ENCODE data around the gene NCOA1. TPM values are rescaled to one million over a fixed set of nuclear protein-coding genes. Genes with fewer than 3 reads are reported as not detected.

Gene NCOA1
- polyA plus RNA-seq, 1 donor, result 63.0 TPM

GRCh38 chr2:24711865-24712264 lies 220.8 kb downstream of the NCOA1 start:
- no peak for DNase-seq
- Histone ChIP-seq H3K9me3 (ENCODE audit: control insufficient read depth, low read depth, low read length) (peaks cover 3% of the 10 kb centered on the region), H3K27me3 (ENCODE audit: control insufficient read depth, insufficient read depth, low read length) (no peaks in the 10 kb centered on the region), H3K27ac (ENCODE audit: low read length) (no peak overlapping the region), H3K4me3 (ENCODE audit: low read length) (no peak overlapping the region), H3K36me3 (ENCODE audit: control insufficient read depth, insufficient read depth, low read length) (peaks cover 34% of the 10 kb centered on the region), H3K4me1 (ENCODE audit: control insufficient read depth, insufficient read depth, low read length) (no peaks in the 10 kb centered on the region)
- 83% methylated on average over 1 of the region's 2 CpGs for WGBS (ENCODE audit: insufficient coverage, low lambda C conversion rate)

- Histone ChIP-seq H3K4me1 (ENCODE audit: control insufficient read depth, insufficient read depth, low read length) (no peaks in the 10 kb centered on the region), H3K36me3 (ENCODE audit: control insufficient read depth, insufficient read depth, low read length) (peaks cover 30% of the 10 kb centered on the region), H3K4me3 (ENCODE audit: low read length) (no peak overlapping the region), H3K27ac (ENCODE audit: low read length) (no peak overlapping the region), H3K9me3 (ENCODE audit: control insufficient read depth, low read depth, low read length) (peaks cover 3% of the 10 kb centered on the region), H3K27me3 (ENCODE audit: control insufficient read depth, insufficient read depth, low read length) (no peaks in the 10 kb centered on the region)
- no peak for DNase-seq
- no CpG with 5 or more reads among the region's 1 CpG for WGBS (ENCODE audit: insufficient coverage, low lambda C conversion rate)
These were observed 221.2 kb downstream of the NCOA1 start for GRCh38 chr2:24712296-24712695.

GRCh38 chr2:24717263-24717951 lies 226.4 kb downstream of the NCOA1 start:
- Histone ChIP-seq H3K4me3 (ENCODE audit: low read length) (no peak overlapping the region), H3K36me3 (ENCODE audit: control insufficient read depth, insufficient read depth, low read length) (peaks cover 27% of the 10 kb centered on the region), H3K9me3 (ENCODE audit: control insufficient read depth, low read depth, low read length) (peaks cover 3% of the 10 kb centered on the region), H3K27ac (ENCODE audit: low read length) (no peak overlapping the region), H3K27me3 (ENCODE audit: control insufficient read depth, insufficient read depth, low read length) (no peaks in the 10 kb centered on the region), H3K4me1 (ENCODE audit: control insufficient read depth, insufficient read depth, low read length) (no peaks in the 10 kb centered on the region)
- no peak for DNase-seq
- 100% methylated on average over 1 of the region's 2 CpGs for WGBS (ENCODE audit: insufficient coverage, low lambda C conversion rate)

GRCh38 chr2:24720310-24720709 lies 229.3 kb downstream of the NCOA1 start:
- Histone ChIP-seq H3K27ac (ENCODE audit: low read length) (no peak overlapping the region), H3K27me3 (ENCODE audit: control insufficient read depth, insufficient read depth, low read length) (no peaks in the 10 kb centered on the region), H3K9me3 (ENCODE audit: control insufficient read depth, low read depth, low read length) (peaks cover 3% of the 10 kb centered on the region), H3K36me3 (ENCODE audit: control insufficient read depth, insufficient read depth, low read length) (peaks cover 18% of the 10 kb centered on the region), H3K4me1 (ENCODE audit: control insufficient read depth, insufficient read depth, low read length) (no peaks in the 10 kb centered on the region), H3K4me3 (ENCODE audit: low read length) (no peak overlapping the region)
- WGBS (ENCODE audit: insufficient coverage, low lambda C conversion rate), result 64% methylated on average over 3 of the region's 3 CpGs
- peak in 1 of 2 donors; percentile 1 for DNase-seq

- Histone ChIP-seq H3K4me3 (ENCODE audit: low read length) (no peak overlapping the region), H3K36me3 (ENCODE audit: control insufficient read depth, insufficient read depth, low read length) (peaks cover 17% of the 10 kb centered on the region), H3K27ac (ENCODE audit: low read length) (no peak overlapping the region), H3K27me3 (ENCODE audit: control insufficient read depth, insufficient read depth, low read length) (no peaks in the 10 kb centered on the region), H3K9me3 (ENCODE audit: control insufficient read depth, low read depth, low read length) (no peaks in the 10 kb centered on the region), H3K4me1 (ENCODE audit: control insufficient read depth, insufficient read depth, low read length) (no peaks in the 10 kb centered on the region)
- DNase-seq, result peak; percentile 22 to 42
These were observed 230.4 kb downstream of the NCOA1 start for GRCh38 chr2:24721470-24721869.

GRCh38 chr2:24722141-24722790 lies 231.2 kb downstream of the NCOA1 start:
- Histone ChIP-seq H3K27me3 (ENCODE audit: control insufficient read depth, insufficient read depth, low read length) (no peaks in the 10 kb centered on the region), H3K4me3 (ENCODE audit: low read length) (no peak overlapping the region), H3K9me3 (ENCODE audit: control insufficient read depth, low read depth, low read length) (no peaks in the 10 kb centered on the region), H3K36me3 (ENCODE audit: control insufficient read depth, insufficient read depth, low read length) (peaks cover 18% of the 10 kb centered on the region), H3K4me1 (ENCODE audit: control insufficient read depth, insufficient read depth, low read length) (no peaks in the 10 kb centered on the region), H3K27ac (ENCODE audit: low read length) (no peak overlapping the region)
- WGBS (ENCODE audit: insufficient coverage, low lambda C conversion rate), result 100% methylated on average over 3 of the region's 3 CpGs
- DNase-seq, result no peak

GRCh38 chr2:24723191-24723590 lies 232.1 kb downstream of the NCOA1 start:
- DNase-seq, result no peak
- no peak overlapping the region for H3K27ac ChIP-seq (ENCODE audit: low read length)
- no peaks in the 10 kb centered on the region for H3K4me1 ChIP-seq (ENCODE audit: control insufficient read depth, insufficient read depth, low read length)
- no peaks in the 10 kb centered on the region for H3K27me3 ChIP-seq (ENCODE audit: control insufficient read depth, insufficient read depth, low read length)
- peaks cover 16% of the 10 kb centered on the region for H3K36me3 ChIP-seq (ENCODE audit: control insufficient read depth, insufficient read depth, low read length)
- 71% methylated on average over 1 of the region's 1 CpG for WGBS (ENCODE audit: insufficient coverage, low lambda C conversion rate)
- H3K9me3 ChIP-seq (ENCODE audit: control insufficient read depth, low read depth, low read length), result no peaks in the 10 kb centered on the region
- H3K4me3 ChIP-seq (ENCODE audit: low read length), result no peak overlapping the region

- no peaks in the 10 kb centered on the region for H3K4me1 ChIP-seq (ENCODE audit: control insufficient read depth, insufficient read depth, low read length)
- no peak overlapping the region for H3K4me3 ChIP-seq (ENCODE audit: low read length)
- no peak overlapping the region for H3K27ac ChIP-seq (ENCODE audit: low read length)
- DNase-seq, result no peak
- H3K36me3 ChIP-seq (ENCODE audit: control insufficient read depth, insufficient read depth, low read length), result peaks cover 19% of the 10 kb centered on the region
- H3K9me3 ChIP-seq (ENCODE audit: control insufficient read depth, low read depth, low read length), result no peaks in the 10 kb centered on the region
- no peaks in the 10 kb centered on the region for H3K27me3 ChIP-seq (ENCODE audit: control insufficient read depth, insufficient read depth, low read length)
These were observed 232.6 kb downstream of the NCOA1 start for GRCh38 chr2:24723665-24724064.

- peaks cover 21% of the 10 kb centered on the region for H3K36me3 ChIP-seq (ENCODE audit: control insufficient read depth, insufficient read depth, low read length)
- no peaks in the 10 kb centered on the region for H3K27me3 ChIP-seq (ENCODE audit: control insufficient read depth, insufficient read depth, low read length)
- no peak for DNase-seq
- H3K4me3 ChIP-seq (ENCODE audit: low read length), result no peak overlapping the region
- no peak overlapping the region for H3K27ac ChIP-seq (ENCODE audit: low read length)
- no peaks in the 10 kb centered on the region for H3K9me3 ChIP-seq (ENCODE audit: control insufficient read depth, low read depth, low read length)
- no peaks in the 10 kb centered on the region for H3K4me1 ChIP-seq (ENCODE audit: control insufficient read depth, insufficient read depth, low read length)
- no CpG with 5 or more reads among the region's 4 CpGs for WGBS (ENCODE audit: insufficient coverage, low lambda C conversion rate)
These were observed 233.2 kb downstream of the NCOA1 start for GRCh38 chr2:24724111-24724775.

- H3K36me3 ChIP-seq (ENCODE audit: control insufficient read depth, insufficient read depth, low read length), result peaks cover 30% of the 10 kb centered on the region
- no peak overlapping the region for H3K27ac ChIP-seq (ENCODE audit: low read length)
- WGBS (ENCODE audit: insufficient coverage, low lambda C conversion rate), result 97% methylated on average over 3 of the region's 3 CpGs
- no peaks in the 10 kb centered on the region for H3K9me3 ChIP-seq (ENCODE audit: control insufficient read depth, low read depth, low read length)
- H3K27me3 ChIP-seq (ENCODE audit: control insufficient read depth, insufficient read depth, low read length), result no peaks in the 10 kb centered on the region
- no peak for DNase-seq
- H3K4me1 ChIP-seq (ENCODE audit: control insufficient read depth, insufficient read depth, low read length), result no peaks in the 10 kb centered on the region
- no peak overlapping the region for H3K4me3 ChIP-seq (ENCODE audit: low read length)
These were observed 234.9 kb downstream of the NCOA1 start for GRCh38 chr2:24725956-24726355.
